ENCODE results near the gene NT5C3A.

NT5C3A gene

GRCh38 chr7:33073243-33073642 lies 10.7 kb upstream of the NT5C3A start:
- DNase-seq, result no peak

- DNase-seq, result no peak
Observed at GRCh38 chr7:33072471-33072870, 9.9 kb upstream of the NT5C3A start.

- no peak for DNase-seq
Observed at GRCh38 chr7:33070831-33071230, 8.3 kb upstream of the NT5C3A start.

GRCh38 chr7:33070277-33070676 lies 7.7 kb upstream of the NT5C3A start:
- no peak for DNase-seq

- no peak for DNase-seq
Observed at GRCh38 chr7:33067921-33068320, 5.3 kb upstream of the NT5C3A start.

GRCh38 chr7:33066771-33067170 lies 4.2 kb upstream of the NT5C3A start:
- no peak for DNase-seq

GRCh38 chr7:33065981-33066380 lies 3.4 kb upstream of the NT5C3A start:
- no peak for DNase-seq

GRCh38 chr7:33062782-33063443 lies 337 bp upstream of the NT5C3A start:
- DNase-seq, result peak; percentile 97

GRCh38 chr7:33061282-33061937 lies 1.2 kb downstream of the NT5C3A start:
- no peak for DNase-seq

- DNase-seq, result no peak
Observed at GRCh38 chr7:33059635-33060034, 2.9 kb downstream of the NT5C3A start.

- no peak for DNase-seq
Observed at GRCh38 chr7:33055158-33055557, 7.4 kb downstream of the NT5C3A start.

- no peak for DNase-seq
Observed at GRCh38 chr7:33054261-33054964, 8.2 kb downstream of the NT5C3A start.

- no peak for DNase-seq
Observed at GRCh38 chr7:33053721-33054120, 8.9 kb downstream of the NT5C3A start.

GRCh38 chr7:33050535-33051318 lies 11.8 kb downstream of the NT5C3A start:
- DNase-seq, result peak; percentile 31

GRCh38 chr7:33048704-33049103 lies 13.9 kb downstream of the NT5C3A start:
- no peak for DNase-seq

- no peak for DNase-seq
Observed at GRCh38 chr7:33048257-33048656, 14.3 kb downstream of the NT5C3A start.

- DNase-seq, result no peak
Observed at GRCh38 chr7:33044986-33045385, 17.6 kb downstream of the NT5C3A start.

GRCh38 chr7:33044401-33044718 lies 18.2 kb downstream of the NT5C3A start:
- no peak for DNase-seq

GRCh38 chr7:33043501-33044400 lies 18.8 kb downstream of the NT5C3A start:
- no peak for DNase-seq

GRCh38 chr7:33041631-33042428 lies 20.7 kb downstream of the NT5C3A start:
- no peak for DNase-seq

- DNase-seq, result no peak
Observed at GRCh38 chr7:33040803-33041516, 21.6 kb downstream of the NT5C3A start.
